ENCODE measurements around the gene FAM240A.

Gene FAM240A

DNA sequence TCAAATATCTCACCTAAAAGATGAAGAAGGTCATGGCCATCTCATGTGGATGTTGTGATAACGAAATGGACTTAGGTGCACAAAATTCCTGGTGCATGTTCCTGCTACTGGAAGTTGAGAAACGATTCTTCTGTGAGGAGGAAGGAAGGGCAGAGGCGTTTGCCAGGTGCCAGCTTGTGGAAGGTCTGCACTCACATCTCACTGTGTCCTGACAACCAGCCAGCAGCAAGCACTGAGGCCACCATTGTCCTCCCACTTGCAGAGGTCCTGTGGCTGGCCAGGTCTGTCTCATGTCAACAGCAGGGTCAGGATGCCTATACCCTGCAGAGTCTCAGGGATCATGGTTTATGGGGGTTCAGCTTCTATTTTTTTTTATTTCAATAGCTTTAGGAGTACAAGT is 3.7 kb downstream of the FAM240A start:
- DNase-seq (ENCODE audit: low read depth): no peak
- no peak overlapping the region for H3K4me3 ChIP-seq (ENCODE audit: low read depth, low read length)
- TF ChIP-seq CTCF (IDR thresholded peaks at IDR 0.05; ENCODE audit: low read depth, low read length, missing control alignments): no peak

GRCh38 chr3:46617941-46618340 is 5.6 kb downstream of the FAM240A start:
- DNase-seq (ENCODE audit: low read depth): no peak
- no peak for TF ChIP-seq CTCF (IDR thresholded peaks at IDR 0.05; ENCODE audit: low read depth, low read length, missing control alignments)
- no peak overlapping the region for H3K4me3 ChIP-seq (ENCODE audit: low read depth, low read length)

- no peak for TF ChIP-seq CTCF (IDR thresholded peaks at IDR 0.05; ENCODE audit: low read depth, low read length, missing control alignments)
- no peak for DNase-seq (ENCODE audit: low read depth)
- H3K4me3 ChIP-seq (ENCODE audit: low read depth, low read length): no peak overlapping the region
Observed at GRCh38 chr3:46619845-46620778, 7.8 kb downstream of the FAM240A start.

DNA sequence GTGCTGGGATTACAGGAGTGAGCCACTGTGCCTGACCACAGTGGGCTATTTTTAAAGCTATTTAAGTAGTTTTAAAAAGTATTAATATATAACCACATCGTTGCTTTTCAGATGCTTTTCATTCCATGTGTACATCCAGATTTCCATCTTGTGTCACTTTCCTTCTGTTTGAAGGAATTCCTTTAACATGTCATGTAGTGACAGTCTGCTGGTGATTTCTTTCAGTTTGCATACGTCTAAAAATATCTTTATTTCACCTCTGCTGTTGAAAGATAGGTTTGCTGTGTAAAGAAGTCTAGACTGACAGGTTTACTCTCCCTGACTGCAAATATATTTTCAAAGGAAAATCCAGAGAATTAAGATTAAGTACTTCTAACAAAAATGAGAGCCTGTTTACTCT is 12.2 kb downstream of the FAM240A start:
- no peak overlapping the region for H3K4me3 ChIP-seq (ENCODE audit: low read depth, low read length)
- no peak for DNase-seq (ENCODE audit: low read depth)
- no peak for TF ChIP-seq CTCF (IDR thresholded peaks at IDR 0.05; ENCODE audit: low read depth, low read length, missing control alignments)

- TF ChIP-seq CTCF (IDR thresholded peaks at IDR 0.05; ENCODE audit: low read depth, low read length, missing control alignments): no peak
- DNase-seq (ENCODE audit: low read depth): no peak
Observed at GRCh38 chr3:46624975-46625490, 12.7 kb downstream of the FAM240A start.

DNA sequence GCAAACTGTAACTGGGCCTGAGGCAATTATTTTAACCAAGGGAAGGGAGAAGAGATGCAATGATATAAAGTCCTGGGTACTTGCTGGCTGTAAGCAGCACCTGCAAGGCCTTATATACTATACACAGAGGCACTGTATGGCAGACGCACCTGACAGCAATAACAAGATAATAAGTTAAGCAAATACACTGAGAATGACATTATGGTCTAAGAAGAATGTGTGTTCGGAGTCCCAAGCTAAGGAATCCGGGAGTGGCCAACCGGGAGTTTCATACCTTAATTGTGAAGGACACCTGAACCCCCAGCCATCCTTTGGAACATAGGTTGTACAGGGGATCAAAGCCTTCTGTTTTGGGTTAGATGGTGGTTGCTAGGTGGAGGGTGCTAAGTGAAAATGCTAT is 13.7 kb downstream of the FAM240A start:
- TF ChIP-seq CTCF (IDR thresholded peaks at IDR 0.05; ENCODE audit: low read depth, low read length, missing control alignments): no peak
- H3K4me3 ChIP-seq (ENCODE audit: low read depth, low read length): no peak overlapping the region
- no peak for DNase-seq (ENCODE audit: low read depth)

More at GRCh38 chr3:46624975-46625490, 12.7 kb downstream of the FAM240A start:
- H3K4me3 ChIP-seq (ENCODE audit: low read depth, low read length): no peak overlapping the region

Data from GM12864 (cell line).